MG63 (cell line): ENCODE measurements around the gene HYAL4. TPM values are rescaled to one million over a fixed set of nuclear protein-coding genes. Genes with fewer than 3 reads are reported as not detected.
"Not testable (repeated sequence)": the region's sequence is repeated elsewhere in the genome, so short reads cannot be mapped to it uniquely, and the experiment has no call there.

Experiments used
- DNase-seq: peaks from one replicate; pipeline ENCODE4 v3.0.0-alpha.2; 2020
- H3K27me3 ChIP-seq: fragments of 250-450 bp; sonication (Bioruptor Pico); 2 replicates; pipeline ENCODE4 v1.5.1; 2020; ENCODE audit warnings: mild to moderate bottlenecking, moderate library complexity
- H3K36me3 ChIP-seq: fragments of 250-450 bp; sonication (Bioruptor Pico); 2 replicates; pipeline ENCODE4 v1.5.1; 2020; ENCODE audit warnings: mild to moderate bottlenecking, moderate library complexity
- H3K4me3 ChIP-seq: fragments of 250-450 bp; sonication (Bioruptor Pico); 2 replicates; pipeline ENCODE4 v1.5.1; 2020; ENCODE audit warnings: mild to moderate bottlenecking, moderate library complexity
- H3K9me3 ChIP-seq: fragments of 250-450 bp; sonication (Bioruptor Pico); 2 replicates; pipeline ENCODE4 v1.5.1; 2020; ENCODE audit warnings: mild to moderate bottlenecking, moderate library complexity
- total RNA-seq: library from RNA; depleted of rRNA; stranded (reverse); fragments of >200 nt; shearing (Covaris generic); gene quantifications from 2 replicates; pipeline ENCODE4 v1.2.3, GENCODE V29; 2014; ENCODE audit warnings: low replicate concordance; rRNA removed

Gene HYAL4
- total RNA-seq, result not detected in 2 replicates

GRCh38 chr7:123844712-123845219 lies at the start of gene HYAL4:
Gene HYAL4 (plus strand): TSS chr7:123845169. CDS start chr7:123868274, 23,105 bp downstream.
- H3K27me3 ChIP-seq, result no peaks in the 10 kb centered on the region
- H3K4me3 ChIP-seq, result no peak within 1 kb of the TSS
- no peaks in the 10 kb centered on the region for H3K36me3 ChIP-seq
- H3K9me3 ChIP-seq, result no peaks in the 10 kb centered on the region
- DNase-seq, result no peak

GRCh38 chr7:123795917-123796316 lies 49.1 kb upstream of the HYAL4 start:
- no peaks in the 10 kb centered on the region for H3K9me3 ChIP-seq

GRCh38 chr7:123796568-123796967 lies 48.4 kb upstream of the HYAL4 start:
- Histone ChIP-seq H3K36me3 (no peaks in the 10 kb centered on the region), H3K9me3 (no peaks in the 10 kb centered on the region), H3K27me3 (no peaks in the 10 kb centered on the region), H3K4me3 (no peak overlapping the region)
- no peak for DNase-seq

More at GRCh38 chr7:123795917-123796316, 49.1 kb upstream of the HYAL4 start:
- no peak for DNase-seq
- no peak overlapping the region for H3K4me3 ChIP-seq
- H3K36me3 ChIP-seq, result no peaks in the 10 kb centered on the region
- H3K27me3 ChIP-seq, result no peaks in the 10 kb centered on the region

GRCh38 chr7:123797673-123798531 lies 47.1 kb upstream of the HYAL4 start:
- DNase-seq, result no peak
- no peaks in the 10 kb centered on the region for H3K27me3 ChIP-seq

GRCh38 chr7:123798532-123799188 lies 46.3 kb upstream of the HYAL4 start:
- DNase-seq, result no peak
- H3K9me3 ChIP-seq, result no peaks in the 10 kb centered on the region
- H3K4me3 ChIP-seq, result no peak overlapping the region
- no peaks in the 10 kb centered on the region for H3K36me3 ChIP-seq
- no peaks in the 10 kb centered on the region for H3K27me3 ChIP-seq

More at GRCh38 chr7:123797673-123798531, 47.1 kb upstream of the HYAL4 start:
- Histone ChIP-seq H3K36me3 (no peaks in the 10 kb centered on the region), H3K4me3 (no peak overlapping the region), H3K9me3 (no peaks in the 10 kb centered on the region)

GRCh38 chr7:123802249-123802648 lies 42.7 kb upstream of the HYAL4 start:
- no peak overlapping the region for H3K4me3 ChIP-seq
- H3K36me3 ChIP-seq, result no peaks in the 10 kb centered on the region
- no peak for DNase-seq
- no peaks in the 10 kb centered on the region for H3K9me3 ChIP-seq
- no peaks in the 10 kb centered on the region for H3K27me3 ChIP-seq

- no peak for DNase-seq
- H3K27me3 ChIP-seq, result no peaks in the 10 kb centered on the region
- no peak overlapping the region for H3K4me3 ChIP-seq
- H3K9me3 ChIP-seq, result no peaks in the 10 kb centered on the region
- H3K36me3 ChIP-seq, result no peaks in the 10 kb centered on the region
Observed at GRCh38 chr7:123805287-123805686, 39.7 kb upstream of the HYAL4 start.

- DNase-seq, result no peak
- no peaks in the 10 kb centered on the region for H3K27me3 ChIP-seq
- H3K9me3 ChIP-seq, result no peaks in the 10 kb centered on the region
- no peaks in the 10 kb centered on the region for H3K36me3 ChIP-seq
- H3K4me3 ChIP-seq, result no peak overlapping the region
Observed at GRCh38 chr7:123809471-123809870, 35.5 kb upstream of the HYAL4 start.

GRCh38 chr7:123811056-123811455 lies 33.9 kb upstream of the HYAL4 start:
- H3K9me3 ChIP-seq, result no peaks in the 10 kb centered on the region
- no peaks in the 10 kb centered on the region for H3K36me3 ChIP-seq
- no peaks in the 10 kb centered on the region for H3K27me3 ChIP-seq
- no peak for DNase-seq
- no peak overlapping the region for H3K4me3 ChIP-seq

GRCh38 chr7:123816916-123817315 lies 28.1 kb upstream of the HYAL4 start:
- no peak overlapping the region for H3K4me3 ChIP-seq
- no peaks in the 10 kb centered on the region for H3K9me3 ChIP-seq
- H3K36me3 ChIP-seq, result no peaks in the 10 kb centered on the region
- no peak for DNase-seq
- no peaks in the 10 kb centered on the region for H3K27me3 ChIP-seq

- no peak overlapping the region for H3K4me3 ChIP-seq
- no peaks in the 10 kb centered on the region for H3K36me3 ChIP-seq
- no peaks in the 10 kb centered on the region for H3K9me3 ChIP-seq
- no peak for DNase-seq
- H3K27me3 ChIP-seq, result no peaks in the 10 kb centered on the region
Observed at GRCh38 chr7:123819001-123819400, 26.0 kb upstream of the HYAL4 start.

- not testable (repeated sequence) for DNase-seq, H3K4me3 ChIP-seq, H3K9me3 ChIP-seq
Observed at GRCh38 chr7:123819795-123820194, 25.2 kb upstream of the HYAL4 start.

GRCh38 chr7:123820864-123821263 lies 24.1 kb upstream of the HYAL4 start:
- no peaks in the 10 kb centered on the region for H3K36me3 ChIP-seq
- no peak overlapping the region for H3K4me3 ChIP-seq
- DNase-seq, result no peak
- H3K9me3 ChIP-seq, result no peaks in the 10 kb centered on the region
- no peaks in the 10 kb centered on the region for H3K27me3 ChIP-seq

More at GRCh38 chr7:123819795-123820194, 25.2 kb upstream of the HYAL4 start:
- not testable (repeated sequence) for H3K36me3 ChIP-seq, H3K27me3 ChIP-seq

GRCh38 chr7:123821320-123821719 lies 23.6 kb upstream of the HYAL4 start:
- Histone ChIP-seq H3K36me3 (no peaks in the 10 kb centered on the region), H3K4me3 (no peak overlapping the region), H3K27me3 (no peaks in the 10 kb centered on the region), H3K9me3 (no peaks in the 10 kb centered on the region)
- no peak for DNase-seq

GRCh38 chr7:123823898-123824753 lies 20.8 kb upstream of the HYAL4 start:
- Histone ChIP-seq H3K36me3 (no peaks in the 10 kb centered on the region), H3K9me3 (no peaks in the 10 kb centered on the region), H3K4me3 (no peak overlapping the region), H3K27me3 (no peaks in the 10 kb centered on the region)
- no peak for DNase-seq

- DNase-seq, result no peak
- Histone ChIP-seq H3K4me3 (no peak overlapping the region), H3K36me3 (no peaks in the 10 kb centered on the region), H3K9me3 (no peaks in the 10 kb centered on the region), H3K27me3 (no peaks in the 10 kb centered on the region)
Observed at GRCh38 chr7:123824754-123825067, 20.3 kb upstream of the HYAL4 start.

GRCh38 chr7:123828805-123829204 lies 16.2 kb upstream of the HYAL4 start:
- no peaks in the 10 kb centered on the region for H3K27me3 ChIP-seq
- no peaks in the 10 kb centered on the region for H3K36me3 ChIP-seq
- H3K4me3 ChIP-seq, result no peak overlapping the region
- no peak for DNase-seq
- no peaks in the 10 kb centered on the region for H3K9me3 ChIP-seq
